AG09309 (cell line): Measurements from ENCODE around the gene YTHDC1.

Experiments
- DNase-seq: peaks from one replicate; pipeline ENCODE4 v3.0.0-alpha.2; 2010; ENCODE audit warnings: low read depth
- H3K4me3 ChIP-seq: 2 replicates; pipeline ENCODE4 v1.5.1; 2011; ENCODE audit warnings: mild to moderate bottlenecking, low read depth, low read length, moderate library complexity; ENCODE audit not compliant: control insufficient read depth
- CTCF ChIP-seq: IDR thresholded peaks from 2 replicates; pipeline ENCODE4 v1.5.1; 2011; ENCODE audit warnings: mild to moderate bottlenecking, low read depth, low read length, inconsistent platforms; ENCODE audit not compliant: insufficient read depth, control insufficient read depth; ENCODE audit errors: missing control alignments

Gene YTHDC1

DNA sequence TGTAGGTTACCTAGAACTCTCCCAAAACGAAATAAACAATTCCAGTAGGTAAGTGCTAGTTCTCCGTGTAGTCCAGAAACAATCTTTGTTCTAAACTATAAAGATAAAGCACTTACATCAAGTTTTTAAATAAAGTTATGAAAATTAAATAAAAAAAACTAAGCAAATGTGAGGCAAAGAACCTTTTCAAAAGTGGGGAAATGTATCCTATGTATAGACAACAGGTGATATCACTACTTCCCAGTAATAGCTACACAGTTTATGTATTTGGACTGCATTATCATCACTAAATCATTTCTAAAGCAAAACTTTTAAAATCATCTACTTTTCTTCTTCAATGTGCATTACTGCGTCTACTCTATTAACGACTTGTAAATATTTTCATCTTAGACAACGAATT, 2.0 kb downstream of the YTHDC1 start:
- no peak for TF ChIP-seq CTCF
- peak overlapping the region; percentile 83 for H3K4me3 ChIP-seq
- no peak for DNase-seq

GRCh38 chr4:68346461-68346860, 3.4 kb downstream of the YTHDC1 start:
- TF ChIP-seq CTCF: no peak
- no peak overlapping the region for H3K4me3 ChIP-seq
- DNase-seq: no peak

GRCh38 chr4:68344785-68345184, 5.1 kb downstream of the YTHDC1 start:
- no peak overlapping the region for H3K4me3 ChIP-seq
- TF ChIP-seq CTCF: no peak

DNA sequence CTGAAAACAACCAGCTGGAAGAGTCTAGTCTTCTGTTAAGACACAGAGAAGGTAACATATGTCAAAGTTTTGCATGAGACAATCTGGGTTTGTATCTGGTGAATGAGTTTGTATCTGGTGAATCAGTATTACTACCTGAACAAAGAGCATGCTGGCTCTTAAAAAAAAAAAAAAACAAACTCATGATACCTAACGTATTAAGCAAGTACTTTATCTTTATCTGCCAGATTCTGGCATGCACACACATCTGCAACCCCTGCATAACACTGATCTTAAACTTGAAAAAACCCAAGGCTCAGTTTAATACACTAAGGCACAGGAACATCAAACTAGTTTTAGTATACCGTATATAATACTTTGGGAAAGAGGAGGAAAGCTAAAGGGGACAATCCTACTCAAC, 5.8 kb downstream of the YTHDC1 start:
- DNase-seq: no peak
- H3K4me3 ChIP-seq: no peak overlapping the region
- no peak for TF ChIP-seq CTCF

More at GRCh38 chr4:68344785-68345184, 5.1 kb downstream of the YTHDC1 start:
- DNase-seq: no peak

- no peak overlapping the region for H3K4me3 ChIP-seq
- TF ChIP-seq CTCF: no peak
- DNase-seq: no peak
Observed at GRCh38 chr4:68342134-68342533, 7.8 kb downstream of the YTHDC1 start.

DNA sequence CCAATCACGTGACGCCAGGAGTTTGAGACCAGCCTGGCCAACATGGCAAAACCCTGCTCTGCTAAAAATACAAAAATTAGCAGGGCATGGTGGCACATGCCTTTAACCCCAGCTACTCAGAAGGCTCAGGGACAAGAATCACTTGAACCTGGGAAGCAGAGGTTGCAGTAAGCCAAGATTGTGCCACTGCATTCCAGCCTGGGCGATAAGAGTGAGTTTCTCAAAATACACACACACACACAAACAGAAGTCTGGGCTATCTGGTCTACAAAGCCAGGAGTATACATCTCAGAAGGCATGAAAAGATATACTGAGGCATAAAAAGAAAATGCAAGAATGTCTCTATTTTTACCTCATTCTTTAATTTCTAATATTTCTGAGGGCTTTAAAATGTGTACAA, 11.3 kb downstream of the YTHDC1 start:
- no peak overlapping the region for H3K4me3 ChIP-seq
- TF ChIP-seq CTCF: no peak
- no peak for DNase-seq

- no peak overlapping the region for H3K4me3 ChIP-seq
- DNase-seq: no peak
- no peak for TF ChIP-seq CTCF
Observed at GRCh38 chr4:68337522-68337921, 12.4 kb downstream of the YTHDC1 start.
